GM19328 (cell line): Measurements from ENCODE around the gene SEC31A.
"Not testable (repeated sequence)": the region's sequence is repeated elsewhere in the genome, so short reads cannot be mapped to it uniquely, and the experiment has no call there.

Source experiments
- ATAC-seq: cut with Tn5 transposase; IDR thresholded peaks from one replicate; pipeline ENCODE4 v1.9.1; 2021; ENCODE audit warnings: mild to moderate bottlenecking, moderate library complexity; ENCODE audit not compliant: unreplicated experiment

Gene SEC31A, protein sequence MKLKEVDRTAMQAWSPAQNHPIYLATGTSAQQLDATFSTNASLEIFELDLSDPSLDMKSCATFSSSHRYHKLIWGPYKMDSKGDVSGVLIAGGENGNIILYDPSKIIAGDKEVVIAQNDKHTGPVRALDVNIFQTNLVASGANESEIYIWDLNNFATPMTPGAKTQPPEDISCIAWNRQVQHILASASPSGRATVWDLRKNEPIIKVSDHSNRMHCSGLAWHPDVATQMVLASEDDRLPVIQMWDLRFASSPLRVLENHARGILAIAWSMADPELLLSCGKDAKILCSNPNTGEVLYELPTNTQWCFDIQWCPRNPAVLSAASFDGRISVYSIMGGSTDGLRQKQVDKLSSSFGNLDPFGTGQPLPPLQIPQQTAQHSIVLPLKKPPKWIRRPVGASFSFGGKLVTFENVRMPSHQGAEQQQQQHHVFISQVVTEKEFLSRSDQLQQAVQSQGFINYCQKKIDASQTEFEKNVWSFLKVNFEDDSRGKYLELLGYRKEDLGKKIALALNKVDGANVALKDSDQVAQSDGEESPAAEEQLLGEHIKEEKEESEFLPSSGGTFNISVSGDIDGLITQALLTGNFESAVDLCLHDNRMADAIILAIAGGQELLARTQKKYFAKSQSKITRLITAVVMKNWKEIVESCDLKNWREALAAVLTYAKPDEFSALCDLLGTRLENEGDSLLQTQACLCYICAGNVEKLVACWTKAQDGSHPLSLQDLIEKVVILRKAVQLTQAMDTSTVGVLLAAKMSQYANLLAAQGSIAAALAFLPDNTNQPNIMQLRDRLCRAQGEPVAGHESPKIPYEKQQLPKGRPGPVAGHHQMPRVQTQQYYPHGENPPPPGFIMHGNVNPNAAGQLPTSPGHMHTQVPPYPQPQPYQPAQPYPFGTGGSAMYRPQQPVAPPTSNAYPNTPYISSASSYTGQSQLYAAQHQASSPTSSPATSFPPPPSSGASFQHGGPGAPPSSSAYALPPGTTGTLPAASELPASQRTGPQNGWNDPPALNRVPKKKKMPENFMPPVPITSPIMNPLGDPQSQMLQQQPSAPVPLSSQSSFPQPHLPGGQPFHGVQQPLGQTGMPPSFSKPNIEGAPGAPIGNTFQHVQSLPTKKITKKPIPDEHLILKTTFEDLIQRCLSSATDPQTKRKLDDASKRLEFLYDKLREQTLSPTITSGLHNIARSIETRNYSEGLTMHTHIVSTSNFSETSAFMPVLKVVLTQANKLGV

DNA sequence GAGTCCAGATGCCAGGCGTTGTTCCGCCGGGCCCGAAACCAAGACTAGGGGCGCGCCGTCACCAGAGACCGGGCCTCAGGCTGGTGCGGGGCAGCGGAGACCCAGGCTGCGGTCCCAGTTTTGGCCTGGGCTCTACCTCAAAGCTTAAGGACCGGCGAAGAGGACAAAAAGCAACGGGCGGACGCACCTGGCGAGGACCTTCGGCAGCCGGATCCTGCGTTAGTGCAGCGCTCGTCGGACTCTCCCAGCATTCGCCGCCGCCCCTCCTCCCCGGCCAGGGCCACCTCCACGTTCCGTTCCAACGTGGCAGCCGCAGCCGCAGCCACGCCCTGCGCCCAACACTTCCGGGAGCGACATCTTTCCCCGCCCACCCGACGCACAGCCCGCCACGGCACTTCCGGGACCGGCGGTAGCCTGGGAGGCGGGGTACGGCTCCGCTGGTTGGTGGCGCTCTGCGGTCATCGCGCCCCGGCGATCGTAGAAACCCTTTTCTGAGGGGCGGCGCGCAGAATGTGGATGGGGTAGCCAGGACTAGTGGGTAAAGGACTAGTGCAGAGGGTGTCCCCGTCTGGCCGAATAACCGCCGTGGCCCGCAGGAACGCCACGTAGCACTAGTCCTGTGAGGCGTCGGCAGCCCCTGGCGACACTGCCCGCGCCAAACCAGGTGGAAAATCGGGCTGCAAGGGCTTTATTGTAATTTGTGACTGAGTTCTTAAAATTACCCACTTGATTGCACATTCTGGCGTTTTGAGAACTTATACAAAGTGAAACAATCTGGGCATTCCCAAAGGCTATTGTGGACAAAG, at the start of gene SEC31A:
TSS of gene SEC31A (minus strand) at position 253 of the 806 bp plus-strand sequence. CDS start 9,217 bp downstream, outside the sequence.
- peak; percentile 91 for ATAC-seq

DNA sequence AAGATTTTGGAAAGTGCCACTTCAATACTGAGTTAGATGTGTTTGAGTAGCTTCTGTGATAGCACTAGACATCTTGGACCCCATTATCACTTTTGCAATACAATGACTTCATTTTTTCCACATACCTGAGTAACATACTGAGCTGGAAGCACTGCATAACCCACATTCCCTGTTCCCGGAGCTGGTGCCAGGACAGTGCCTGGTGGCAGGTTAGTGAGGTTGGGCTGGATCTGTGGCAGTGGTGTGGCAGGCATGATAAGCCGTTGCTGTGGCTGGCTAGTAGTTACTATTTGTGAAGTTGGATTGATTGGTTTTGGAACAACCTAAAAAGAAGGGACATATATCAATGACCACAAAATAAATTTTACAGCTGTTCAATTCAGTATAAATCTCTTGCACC, 48.5 kb upstream of the SEC31A start:
- no peak for ATAC-seq

GRCh38 chr4:82934441-82934840, 43.5 kb upstream of the SEC31A start:
- no peak for ATAC-seq

- no peak for ATAC-seq
Measured at GRCh38 chr4:82930848-82931755, 40.1 kb upstream of the SEC31A start.

- ATAC-seq, result no peak
Measured at GRCh38 chr4:82921795-82922194, 30.8 kb upstream of the SEC31A start.

DNA sequence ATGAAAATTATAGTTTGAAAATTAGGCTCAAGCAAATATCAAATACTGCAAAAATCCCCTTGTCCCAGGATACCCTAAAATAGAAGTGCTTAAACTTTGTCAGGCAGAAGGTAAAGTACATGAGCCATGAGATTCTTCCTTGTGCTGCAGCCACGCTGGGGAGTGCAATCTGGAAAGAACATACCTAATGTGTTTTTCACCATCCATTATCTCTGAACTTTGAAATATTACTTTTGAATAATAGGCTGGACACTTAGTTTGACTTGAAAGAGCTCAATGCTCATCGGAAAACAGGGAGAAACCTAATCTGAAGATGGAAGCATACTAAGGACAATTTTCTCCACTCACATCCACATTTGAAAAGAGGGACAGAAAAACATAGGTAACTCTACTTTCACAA, 28.4 kb upstream of the SEC31A start:
- ATAC-seq, result no peak

DNA sequence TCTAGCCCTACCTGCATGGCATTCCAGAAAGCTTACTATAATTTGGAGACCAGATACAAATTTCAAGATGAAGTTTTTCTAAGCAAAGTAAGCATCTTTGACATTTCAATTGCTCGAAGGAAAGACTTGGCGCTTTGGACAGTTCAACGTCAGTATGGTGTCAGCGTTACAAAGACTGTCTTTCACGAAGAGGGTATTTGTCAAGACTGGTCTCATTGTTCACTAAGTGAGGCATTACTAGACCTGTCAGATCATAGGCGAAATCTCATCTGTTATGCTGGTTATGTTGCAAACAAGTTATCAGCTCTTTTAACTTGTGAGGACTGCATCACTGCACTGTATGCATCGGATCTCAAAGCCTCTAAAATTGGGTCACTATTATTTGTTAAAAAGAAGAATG, 27.1 kb upstream of the SEC31A start:
- no peak for ATAC-seq

GRCh38 chr4:82913968-82914367, 23.0 kb upstream of the SEC31A start:
- ATAC-seq, result not testable (repeated sequence)

- ATAC-seq, result no peak
Measured at GRCh38 chr4:82913305-82913704, 22.4 kb upstream of the SEC31A start.

DNA sequence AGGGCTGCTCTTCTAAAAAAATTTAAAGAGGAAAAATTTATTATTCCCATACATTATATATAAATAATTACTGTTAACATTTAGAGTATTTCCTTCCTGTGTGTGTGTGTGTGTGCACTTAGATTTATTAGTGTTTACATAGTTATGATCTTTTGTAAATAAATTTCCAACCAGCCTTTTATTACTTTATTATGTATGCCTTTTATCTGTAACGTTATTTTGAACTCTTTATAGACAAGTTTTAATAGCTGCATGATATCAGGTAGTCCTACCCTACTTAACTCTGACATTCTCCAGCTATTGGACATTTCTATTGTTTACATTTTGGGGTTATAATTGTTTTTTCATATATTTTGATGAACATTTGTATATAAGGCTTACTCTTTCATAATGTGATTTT, 18.4 kb upstream of the SEC31A start:
- no peak for ATAC-seq

- ATAC-seq, result no peak
Measured at GRCh38 chr4:82906469-82906868, 15.5 kb upstream of the SEC31A start.

GRCh38 chr4:82905205-82905604, 14.3 kb upstream of the SEC31A start:
- peak; percentile 40 for ATAC-seq

GRCh38 chr4:82903737-82904136, 12.8 kb upstream of the SEC31A start:
- ATAC-seq, result no peak

- no peak for ATAC-seq
Measured at GRCh38 chr4:82901183-82901718, 10.3 kb upstream of the SEC31A start.

- peak; percentile 89 for ATAC-seq
Measured at GRCh38 chr4:82900411-82901182, 9.6 kb upstream of the SEC31A start, which contains the start of gene THAP9. Gene THAP9, plus strand, starts transcription at chr4:82900735. Its CDS starts 68 bp downstream, at chr4:82900803.

GRCh38 chr4:82900066-82900410, 9.1 kb upstream of the SEC31A start:
- peak; percentile 1 for ATAC-seq

GRCh38 chr4:82899374-82900065, 8.6 kb upstream of the SEC31A start:
- ATAC-seq, result no peak
